H9 (cell line): ENCODE results near the gene ZFPM1. TPM values are rescaled to one million over a fixed set of nuclear protein-coding genes. Genes with fewer than 3 reads are reported as not detected.

Experiments used
- DNase-seq: peaks from one replicate; pipeline ENCODE4 v3.0.0-alpha.2; 2017
- H2AFZ ChIP-seq: one replicate; pipeline ENCODE4 v1.6.1; 2013; ENCODE audit warnings: mild to moderate bottlenecking, low read length, control low read depth, moderate library complexity
- H2AK5ac ChIP-seq: 2 replicates; pipeline ENCODE4 v1.6.1; 2013; ENCODE audit warnings: low read length, control low read depth, mixed read lengths; ENCODE audit not compliant: insufficient read length
- H2BK120ac ChIP-seq: one replicate; pipeline ENCODE4 v1.6.1; 2013; ENCODE audit warnings: low read depth, mild to moderate bottlenecking, low read length, control low read depth, inconsistent platforms; ENCODE audit not compliant: poor library complexity, severe bottlenecking
- H2BK12ac ChIP-seq: 2 replicates; pipeline ENCODE4 v1.6.1; 2013; ENCODE audit warnings: low read length, control low read depth, mixed read lengths, low read depth; ENCODE audit not compliant: insufficient read length
- H2BK15ac ChIP-seq: 2 replicates; pipeline ENCODE4 v1.6.1; 2013; ENCODE audit warnings: low read depth, low read length, control low read depth
- H2BK20ac ChIP-seq: one replicate; pipeline ENCODE4 v1.6.1; 2013; ENCODE audit warnings: low read depth, mild to moderate bottlenecking, low read length, control low read depth, inconsistent platforms; ENCODE audit not compliant: poor library complexity, severe bottlenecking
- H2BK5ac ChIP-seq: 2 replicates; pipeline ENCODE4 v1.6.1; 2013; ENCODE audit warnings: low read length, control low read depth, mixed read lengths; ENCODE audit not compliant: insufficient read length
- H3K14ac ChIP-seq: 2 replicates; pipeline ENCODE4 v1.6.1; 2013; ENCODE audit warnings: low read length, control low read depth; ENCODE audit not compliant: insufficient read depth
- H3K18ac ChIP-seq: 2 replicates; pipeline ENCODE4 v1.6.1; 2013; ENCODE audit warnings: low read depth, mild to moderate bottlenecking, mixed read lengths, low read length, control low read depth; ENCODE audit not compliant: insufficient read length
- H3K23ac ChIP-seq: 2 replicates; pipeline ENCODE4 v1.6.1; 2013; ENCODE audit warnings: low read length, control low read depth, mixed read lengths, low read depth; ENCODE audit not compliant: insufficient read length
- H3K23me2 ChIP-seq: 2 replicates; pipeline ENCODE4 v1.6.1; 2013; ENCODE audit warnings: low read depth, mild to moderate bottlenecking, mixed read lengths, low read length, control low read depth; ENCODE audit not compliant: insufficient read length, poor library complexity, severe bottlenecking
- H3K27ac ChIP-seq: 2 replicates; pipeline ENCODE4 v1.5.1; 2013; ENCODE audit warnings: low read length, control low read depth, mixed read lengths, low read depth; ENCODE audit not compliant: insufficient read length
- H3K27me3 ChIP-seq: 2 replicates; pipeline ENCODE4 v1.6.1; 2013; ENCODE audit warnings: low read length, control low read depth, inconsistent platforms; ENCODE audit not compliant: insufficient read depth
- H3K4ac ChIP-seq: 2 replicates; pipeline ENCODE4 v1.6.1; 2013; ENCODE audit warnings: low read depth, mild to moderate bottlenecking, control low read depth, inconsistent platforms, low read length, moderate library complexity
- H3K4me1 ChIP-seq: 2 replicates; pipeline ENCODE4 v1.6.1; 2013; ENCODE audit warnings: low read length, control low read depth, inconsistent platforms; ENCODE audit not compliant: insufficient read depth
- H3K4me2 ChIP-seq: 2 replicates; pipeline ENCODE4 v1.6.1; 2013; ENCODE audit warnings: low read length, control low read depth, mixed read lengths; ENCODE audit not compliant: insufficient read length, insufficient read depth
- H3K56ac ChIP-seq: 2 replicates; pipeline ENCODE4 v1.6.1; 2013; ENCODE audit warnings: low read depth, mild to moderate bottlenecking, mixed read lengths, low read length, control low read depth; ENCODE audit not compliant: insufficient read length
- H3K79me1 ChIP-seq: 2 replicates; pipeline ENCODE4 v1.6.1; 2013; ENCODE audit warnings: low read depth, mild to moderate bottlenecking, moderate library complexity, low read length, control low read depth, inconsistent platforms; ENCODE audit not compliant: insufficient read depth, poor library complexity, severe bottlenecking
- H3K79me2 ChIP-seq: 2 replicates; pipeline ENCODE4 v1.6.1; 2013; ENCODE audit warnings: low read length, control low read depth, inconsistent platforms; ENCODE audit not compliant: insufficient read depth
- H3K9ac ChIP-seq: 2 replicates; pipeline ENCODE4 v1.6.1; 2013; ENCODE audit warnings: low read length, control low read depth, mixed read lengths; ENCODE audit not compliant: insufficient read length; ENCODE audit errors: extremely low read depth
- H3K9me3 ChIP-seq: one replicate; pipeline ENCODE4 v1.6.1; 2013; ENCODE audit warnings: low read depth, low read length, inconsistent platforms; ENCODE audit not compliant: control insufficient read depth
- H3T11ph ChIP-seq: one replicate; pipeline ENCODE4 v1.6.1; 2013; ENCODE audit warnings: mild to moderate bottlenecking, low read length, control low read depth, inconsistent platforms
- H4K20me1 ChIP-seq: one replicate; pipeline ENCODE4 v1.6.1; 2013; ENCODE audit not compliant: control insufficient read depth, insufficient read length, insufficient read depth
- H4K5ac ChIP-seq: 2 replicates; pipeline ENCODE4 v1.6.1; 2013; ENCODE audit warnings: low read depth, mild to moderate bottlenecking, mixed read lengths, low read length, control low read depth; ENCODE audit not compliant: insufficient read length
- H4K8ac ChIP-seq: replicated peaks from 2 replicates; pipeline ENCODE4 v1.6.1; 2013; ENCODE audit warnings: low read length, control low read depth, mixed read lengths, low read depth; ENCODE audit not compliant: insufficient read length
- H4K91ac ChIP-seq: 2 replicates; pipeline ENCODE4 v1.6.1; 2013; ENCODE audit warnings: low read depth, mild to moderate bottlenecking, moderate library complexity, mixed read lengths, low read length, control low read depth; ENCODE audit not compliant: insufficient read length
- H3K27ac Mint-ChIP-seq, 3 experiments: 2 replicates in 2 of 3; 3 replicates in 1 of 3; pipeline ENCODE4 v1.8.0; 2020 to 2021; ENCODE audit warnings: mixed read lengths in 3 of 3, mild to moderate bottlenecking in 1 of 3, moderate library complexity in 1 of 3
- H3K27me3 Mint-ChIP-seq: 2 replicates; pipeline ENCODE4 v1.8.0; 2021; ENCODE audit warnings: low read depth, mild to moderate bottlenecking, moderate library complexity, mixed read lengths
- H3K36me3 Mint-ChIP-seq, 3 experiments: 2 replicates in 2 of 3; 3 replicates in 1 of 3; pipeline ENCODE4 v1.8.0; 2020 to 2021; ENCODE audit warnings: low read depth in 3 of 3, mixed read lengths in 3 of 3; ENCODE audit not compliant: insufficient read depth in 1 of 3
- H3K4me1 Mint-ChIP-seq, 2 experiments: 2 replicates each; pipeline ENCODE4 v1.8.0; 2020; ENCODE audit warnings: mixed read lengths in 2 of 2
- H3K4me3 Mint-ChIP-seq, 2 experiments: 2 replicates in 1 of 2; 3 replicates in 1 of 2; pipeline ENCODE4 v1.8.0; 2020 to 2021; ENCODE audit warnings: mild to moderate bottlenecking in 2 of 2, mixed read lengths in 2 of 2, moderate library complexity in 1 of 2
- H3K9me3 Mint-ChIP-seq, 2 experiments: 2 replicates in 1 of 2; 3 replicates in 1 of 2; pipeline ENCODE4 v1.8.0; 2020; ENCODE audit warnings: mild to moderate bottlenecking in 2 of 2, mixed read lengths in 2 of 2, moderate library complexity in 1 of 2
- WGBS: extraction: QIAGEN DNeasy Blood & Tissue Kit; methylation state at CpG from one replicate; pipeline ENCODE4 v1.1.7; 2013; ENCODE audit warnings: missing lambda C conversion rate, low lambda C conversion rate, mixed read lengths; ENCODE audit not compliant: insufficient read length; ENCODE audit errors: extremely low coverage; 5-methylcytosine and 5-hydroxymethylcytosine counted together
- total RNA-seq: library from RNA; stranded (reverse); gene quantifications from 2 replicates; pipeline ENCODE4 v1.2.1, GENCODE V29; 2021
- TF ChIP-seq, protein P1 (sequence below): fragments of 200-600 bp; sonication (generic); conservative IDR thresholded peaks from 3 replicates; pipeline ENCODE4 v1.8.0; 2021; ENCODE audit warnings: antibody characterized with exemption, mild to moderate bottlenecking

ZFPM1 gene
- total RNA-seq, 1 experiment from 2014 or later: 3.6 TPM

DNA sequence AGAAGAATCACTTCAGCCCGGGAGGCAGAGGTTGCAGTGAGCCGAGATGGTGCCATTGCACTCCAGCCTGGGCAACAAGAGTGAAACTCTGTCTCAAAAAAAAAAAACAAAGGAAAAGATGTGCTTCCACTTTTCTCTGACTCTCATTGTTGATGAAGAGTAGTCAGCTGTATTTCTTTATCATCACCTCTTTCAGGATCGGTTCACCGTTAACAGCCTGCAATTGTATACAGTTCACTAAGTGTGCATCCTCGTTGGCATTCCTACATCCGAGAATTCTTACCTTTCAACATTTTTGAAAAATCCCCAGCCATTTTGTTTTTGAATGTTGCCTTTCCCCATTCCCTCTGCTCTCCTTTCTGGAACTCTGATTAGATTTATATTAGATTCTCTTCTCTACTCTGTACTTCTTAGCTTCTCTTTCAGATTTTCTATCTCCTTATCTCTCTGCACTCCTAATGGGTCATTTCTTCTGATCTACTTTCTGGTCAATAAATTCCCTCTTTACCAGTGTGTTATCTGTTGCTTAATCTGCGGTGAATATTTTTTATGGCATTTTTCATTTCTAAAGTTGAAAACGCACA lies 90.2 kb downstream of the ZFPM1 start:
- Histone ChIP-seq H3K4ac (no peak overlapping the region), H3K9ac (no peak overlapping the region), H2AFZ (no peak overlapping the region), H2AK5ac (no peak overlapping the region), H3K18ac (no peak overlapping the region), H3K9me3 (no peaks in the 10 kb centered on the region), H4K5ac (no peak overlapping the region), H3K27me3 (no peaks in the 10 kb centered on the region; the same call in 1 of the 2 replicates), H3K23ac (no peak overlapping the region), H3K27ac (no peak overlapping the region), H2BK5ac (no peak overlapping the region), H4K8ac (no peak overlapping the region), H4K91ac (no peak overlapping the region), H3K79me1 (no peaks in the 10 kb centered on the region), H2BK20ac (no peak overlapping the region), H2BK15ac (no peak overlapping the region), H3K56ac (no peak overlapping the region), H2BK12ac (no peak overlapping the region), H3K4me2 (no peak overlapping the region), H2BK120ac (no peak overlapping the region), H3K4me1 (no peaks in the 10 kb centered on the region), H3K14ac (no peak overlapping the region), H3T11ph (no peak overlapping the region), H4K20me1 (no peaks in the 10 kb centered on the region), H3K23me2 (no peaks in the 10 kb centered on the region), H3K79me2 (no peaks in the 10 kb centered on the region)
- H3K36me3 Mint-ChIP-seq: peaks cover 2 to 12% (median 6%) of the 10 kb centered on the region in 3 experiments; a peak in 5 of 7 replicates
- no CpG with 5 or more reads among the region's 8 CpGs for WGBS
- TF ChIP-seq, protein P1, sequence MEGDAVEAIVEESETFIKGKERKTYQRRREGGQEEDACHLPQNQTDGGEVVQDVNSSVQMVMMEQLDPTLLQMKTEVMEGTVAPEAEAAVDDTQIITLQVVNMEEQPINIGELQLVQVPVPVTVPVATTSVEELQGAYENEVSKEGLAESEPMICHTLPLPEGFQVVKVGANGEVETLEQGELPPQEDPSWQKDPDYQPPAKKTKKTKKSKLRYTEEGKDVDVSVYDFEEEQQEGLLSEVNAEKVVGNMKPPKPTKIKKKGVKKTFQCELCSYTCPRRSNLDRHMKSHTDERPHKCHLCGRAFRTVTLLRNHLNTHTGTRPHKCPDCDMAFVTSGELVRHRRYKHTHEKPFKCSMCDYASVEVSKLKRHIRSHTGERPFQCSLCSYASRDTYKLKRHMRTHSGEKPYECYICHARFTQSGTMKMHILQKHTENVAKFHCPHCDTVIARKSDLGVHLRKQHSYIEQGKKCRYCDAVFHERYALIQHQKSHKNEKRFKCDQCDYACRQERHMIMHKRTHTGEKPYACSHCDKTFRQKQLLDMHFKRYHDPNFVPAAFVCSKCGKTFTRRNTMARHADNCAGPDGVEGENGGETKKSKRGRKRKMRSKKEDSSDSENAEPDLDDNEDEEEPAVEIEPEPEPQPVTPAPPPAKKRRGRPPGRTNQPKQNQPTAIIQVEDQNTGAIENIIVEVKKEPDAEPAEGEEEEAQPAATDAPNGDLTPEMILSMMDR: no peak
- peaks cover 0 to 27% of the 10 kb centered on the region in 2 experiments; a peak in 3 of 4 replicates for H3K4me1 Mint-ChIP-seq
- H3K27me3 Mint-ChIP-seq: peaks cover 56% of the 10 kb centered on the region
- peaks cover 18 to 20% of the 10 kb centered on the region in 2 experiments for H3K9me3 Mint-ChIP-seq
- no peak overlapping the region for H3K27ac Mint-ChIP-seq
- DNase-seq: no peak
- no peak overlapping the region for H3K4me3 Mint-ChIP-seq
